Measurements from ENCODE around the gene NRARP.

- TF ChIP-seq ZNF585B (tag by site-specific recombination; IDR thresholded peaks at IDR 0.05) (no peak), CTCF (tag by site-specific recombination; IDR thresholded peaks at IDR 0.05) (no peak), ZFP41 (tag by site-specific recombination; IDR thresholded peaks at IDR 0.05; ENCODE audit: borderline replicate concordance) (no peak), ZNF529 (tag by site-specific recombination; IDR thresholded peaks at IDR 0.05; ENCODE audit: insufficient replicate concordance) (no peak), ZNF311 (tag by site-specific recombination; IDR thresholded peaks at IDR 0.05; ENCODE audit: borderline replicate concordance) (no peak), REST (tag by site-specific recombination; IDR thresholded peaks at IDR 0.05) (no peak), ZNF280D (tag by site-specific recombination; IDR thresholded peaks at IDR 0.05) (no peak), ZNF48 (tag by site-specific recombination; IDR thresholded peaks at IDR 0.05) (no peak), ZSCAN5A (tag by site-specific recombination; IDR thresholded peaks at IDR 0.05) (no peak), ZNF670 (tag by site-specific recombination; IDR thresholded peaks at IDR 0.05; ENCODE audit: low read depth) (no peak), ZNF274 (IDR thresholded peaks at IDR 0.05; ENCODE audit: low read length) (no peak), ZNF274 (tag by site-specific recombination; IDR thresholded peaks at IDR 0.05; ENCODE audit: borderline replicate concordance) (no peak)
Measured at GRCh38 chr9:137295849-137296669, 6.0 kb downstream of the NRARP start.
